ENCODE data around the gene NFYA. TPM values are rescaled to one million over a fixed set of nuclear protein-coding genes. Genes with fewer than 3 reads are reported as not detected.

Gene NFYA
- total RNA-seq, 1 donor from 2014 or later, result 18.8 TPM

DNA sequence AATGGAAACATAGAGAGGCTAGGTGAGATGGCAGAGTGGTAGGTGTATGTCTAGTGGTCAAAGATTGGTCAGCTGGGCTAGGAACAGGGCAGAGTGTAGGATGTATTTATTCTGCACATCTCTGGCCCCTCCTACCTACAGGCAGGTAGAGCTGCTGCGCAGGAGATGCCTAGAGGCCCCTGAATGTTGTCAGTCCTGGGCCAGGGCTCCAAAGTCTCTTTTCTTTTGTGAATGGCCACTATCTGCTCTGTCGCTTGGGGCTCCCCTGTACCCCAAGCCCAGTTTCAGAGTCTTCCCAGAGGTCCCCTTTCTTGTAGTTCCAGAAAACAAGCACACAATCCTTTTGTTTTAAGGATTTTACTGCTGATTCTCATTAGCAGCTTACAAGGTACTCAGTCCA is 25.5 kb upstream of the NFYA start:
- Mint-ChIP-seq H3K36me3 (ENCODE audit: low read depth) (no peaks in the 10 kb centered on the region), H3K4me3 (ENCODE audit: unreplicated experiment) (no peak overlapping the region), H3K9me3 (ENCODE audit: low read depth) (no peaks in the 10 kb centered on the region), H3K27me3 (ENCODE audit: low read depth) (peaks cover 5% of the 10 kb centered on the region), H3K27ac (ENCODE audit: unreplicated experiment) (no peak overlapping the region), H3K4me1 (ENCODE audit: low read depth) (peaks cover 21% of the 10 kb centered on the region)
- TF ChIP-seq, protein P1, sequence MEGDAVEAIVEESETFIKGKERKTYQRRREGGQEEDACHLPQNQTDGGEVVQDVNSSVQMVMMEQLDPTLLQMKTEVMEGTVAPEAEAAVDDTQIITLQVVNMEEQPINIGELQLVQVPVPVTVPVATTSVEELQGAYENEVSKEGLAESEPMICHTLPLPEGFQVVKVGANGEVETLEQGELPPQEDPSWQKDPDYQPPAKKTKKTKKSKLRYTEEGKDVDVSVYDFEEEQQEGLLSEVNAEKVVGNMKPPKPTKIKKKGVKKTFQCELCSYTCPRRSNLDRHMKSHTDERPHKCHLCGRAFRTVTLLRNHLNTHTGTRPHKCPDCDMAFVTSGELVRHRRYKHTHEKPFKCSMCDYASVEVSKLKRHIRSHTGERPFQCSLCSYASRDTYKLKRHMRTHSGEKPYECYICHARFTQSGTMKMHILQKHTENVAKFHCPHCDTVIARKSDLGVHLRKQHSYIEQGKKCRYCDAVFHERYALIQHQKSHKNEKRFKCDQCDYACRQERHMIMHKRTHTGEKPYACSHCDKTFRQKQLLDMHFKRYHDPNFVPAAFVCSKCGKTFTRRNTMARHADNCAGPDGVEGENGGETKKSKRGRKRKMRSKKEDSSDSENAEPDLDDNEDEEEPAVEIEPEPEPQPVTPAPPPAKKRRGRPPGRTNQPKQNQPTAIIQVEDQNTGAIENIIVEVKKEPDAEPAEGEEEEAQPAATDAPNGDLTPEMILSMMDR (IDR thresholded peaks at IDR 0.05), result no peak
- no peak for DNase-seq (ENCODE audit: low spot score)

DNA sequence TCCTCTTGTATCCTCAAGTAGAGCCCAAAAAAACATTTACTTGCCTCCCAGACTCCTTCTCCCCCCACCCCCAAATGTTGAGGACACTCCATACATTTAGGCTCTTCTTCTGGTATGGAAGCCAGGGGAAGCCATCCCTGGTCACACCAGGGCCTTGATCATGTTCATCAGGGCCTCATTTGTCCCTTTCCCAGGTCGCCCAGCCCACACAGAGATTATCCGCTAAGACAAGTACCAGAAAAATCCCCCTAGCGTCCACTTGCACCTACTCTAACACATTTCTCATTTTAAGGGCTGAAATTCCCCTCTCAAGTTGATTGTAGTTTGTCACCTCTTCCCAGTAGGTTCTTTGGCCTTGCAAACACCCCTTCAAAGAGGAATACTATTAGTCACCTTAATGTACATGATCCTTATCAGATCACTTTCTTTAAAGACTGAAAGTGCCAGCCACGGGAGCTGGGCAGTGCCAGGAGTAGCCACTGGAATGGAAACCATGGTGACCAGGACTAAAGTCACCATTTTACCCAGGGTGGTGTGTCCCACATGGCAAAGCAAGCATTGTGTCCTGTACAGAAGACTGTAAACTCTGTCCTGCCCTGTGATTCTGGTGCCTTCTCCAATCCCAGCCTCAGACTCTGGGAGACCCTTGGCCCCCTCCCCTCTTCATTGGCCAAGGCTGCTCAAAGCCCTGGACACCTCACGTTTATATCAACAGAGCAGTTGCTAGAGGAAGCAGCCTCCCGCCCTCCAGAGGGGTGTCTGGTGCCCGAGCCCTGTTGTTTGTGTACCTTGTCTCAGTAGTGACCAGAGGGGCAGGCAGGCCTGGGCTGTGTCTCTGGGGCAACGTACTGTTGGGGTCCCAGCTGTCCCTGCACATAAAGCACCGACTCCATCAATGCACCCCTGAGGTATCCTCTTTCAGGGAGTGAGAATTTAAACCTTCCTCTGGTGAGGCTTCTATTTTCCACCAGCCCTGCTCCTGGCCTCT is 24.7 kb upstream of the NFYA start:
- TF ChIP-seq, protein P1 (IDR thresholded peaks at IDR 0.05), result no peak
- Mint-ChIP-seq H3K4me3 (ENCODE audit: unreplicated experiment) (no peak overlapping the region), H3K27me3 (ENCODE audit: low read depth) (peaks cover 5% of the 10 kb centered on the region), H3K36me3 (ENCODE audit: low read depth) (no peaks in the 10 kb centered on the region), H3K9me3 (ENCODE audit: low read depth) (no peaks in the 10 kb centered on the region), H3K4me1 (ENCODE audit: low read depth) (peaks cover 21% of the 10 kb centered on the region), H3K27ac (ENCODE audit: unreplicated experiment) (no peak overlapping the region)
- no peak for DNase-seq (ENCODE audit: low spot score)

DNA sequence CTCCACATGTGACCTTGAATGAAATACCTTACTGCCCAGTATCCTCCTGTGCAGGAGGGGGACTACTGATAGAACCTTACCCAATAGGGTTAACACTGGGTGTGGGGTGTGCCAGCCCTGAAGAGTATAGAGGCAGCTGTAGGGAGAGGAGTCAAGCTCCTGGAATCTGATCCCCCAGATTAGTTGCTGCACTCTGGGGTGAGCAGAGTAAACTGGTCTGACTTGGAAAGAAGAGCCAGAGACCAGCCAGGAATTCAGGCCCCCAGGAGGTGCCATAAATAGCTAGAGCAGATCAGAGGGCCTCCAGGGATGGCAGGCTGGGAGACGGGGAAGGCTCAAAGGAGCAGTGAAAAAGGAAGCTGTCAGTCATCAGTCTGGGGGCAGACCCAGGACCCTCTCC is 23.3 kb upstream of the NFYA start:
- peaks cover 5% of the 10 kb centered on the region for H3K27me3 Mint-ChIP-seq (ENCODE audit: low read depth)
- H3K9me3 Mint-ChIP-seq (ENCODE audit: low read depth), result no peaks in the 10 kb centered on the region
- TF ChIP-seq, protein P1 (IDR thresholded peaks at IDR 0.05), result no peak
- H3K27ac Mint-ChIP-seq (ENCODE audit: unreplicated experiment), result peak overlapping the region; percentile 76
- no peak for DNase-seq (ENCODE audit: low spot score)
- no peak overlapping the region for H3K4me3 Mint-ChIP-seq (ENCODE audit: unreplicated experiment)
- H3K4me1 Mint-ChIP-seq (ENCODE audit: low read depth), result peaks cover 21% of the 10 kb centered on the region
- H3K36me3 Mint-ChIP-seq (ENCODE audit: low read depth), result no peaks in the 10 kb centered on the region

DNA sequence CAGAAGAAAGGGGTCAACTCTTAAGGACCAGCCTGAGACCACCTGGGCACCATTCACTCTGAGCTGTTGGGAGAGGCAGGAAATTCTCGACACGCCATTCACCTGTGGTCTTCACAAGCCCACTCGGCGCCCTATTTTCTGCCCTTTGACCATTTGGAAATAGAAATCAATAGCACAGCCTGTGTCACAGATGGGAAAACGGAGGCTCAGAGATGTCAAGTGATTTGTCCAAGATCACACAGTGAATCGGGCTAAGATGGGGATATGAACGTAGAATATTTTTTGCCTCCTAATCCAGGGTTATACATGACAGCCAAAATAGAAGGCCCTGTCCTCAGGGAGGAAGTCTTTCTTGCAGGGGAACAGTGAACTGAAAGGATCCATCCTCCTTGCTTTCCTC is 22.8 kb upstream of the NFYA start:
- no peaks in the 10 kb centered on the region for H3K36me3 Mint-ChIP-seq (ENCODE audit: low read depth)
- H3K4me1 Mint-ChIP-seq (ENCODE audit: low read depth), result peaks cover 24% of the 10 kb centered on the region
- DNase-seq (ENCODE audit: low spot score), result no peak
- H3K9me3 Mint-ChIP-seq (ENCODE audit: low read depth), result no peaks in the 10 kb centered on the region
- peaks cover 5% of the 10 kb centered on the region for H3K27me3 Mint-ChIP-seq (ENCODE audit: low read depth)
- TF ChIP-seq, protein P1 (IDR thresholded peaks at IDR 0.05), result no peak
- no peak overlapping the region for H3K27ac Mint-ChIP-seq (ENCODE audit: unreplicated experiment)
- H3K4me3 Mint-ChIP-seq (ENCODE audit: unreplicated experiment), result no peak overlapping the region

DNA sequence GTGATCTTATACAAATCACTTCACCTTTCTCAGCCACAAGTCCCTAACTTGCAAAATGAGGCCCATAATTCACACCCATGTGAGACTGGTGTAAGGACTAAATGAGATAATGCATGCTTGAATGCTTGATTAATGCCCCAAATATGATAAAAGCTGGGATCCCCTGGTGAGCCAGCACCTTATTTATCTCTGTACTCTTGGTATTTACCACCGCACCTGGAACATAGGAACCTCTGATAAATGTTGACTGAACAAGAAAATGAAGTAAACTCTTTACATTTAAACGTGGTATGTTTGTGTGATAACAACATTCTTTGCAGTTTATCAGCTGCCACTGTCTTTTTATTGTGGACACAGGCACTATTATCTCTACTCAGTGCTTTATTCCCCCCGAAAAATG is 22.2 kb upstream of the NFYA start:
- Mint-ChIP-seq H3K27me3 (ENCODE audit: low read depth) (peaks cover 5% of the 10 kb centered on the region), H3K4me3 (ENCODE audit: unreplicated experiment) (no peak overlapping the region), H3K27ac (ENCODE audit: unreplicated experiment) (no peak overlapping the region), H3K4me1 (ENCODE audit: low read depth) (peaks cover 30% of the 10 kb centered on the region), H3K36me3 (ENCODE audit: low read depth) (no peaks in the 10 kb centered on the region), H3K9me3 (ENCODE audit: low read depth) (no peaks in the 10 kb centered on the region)
- TF ChIP-seq, protein P1 (IDR thresholded peaks at IDR 0.05), result no peak
- no peak for DNase-seq (ENCODE audit: low spot score)

Data from chondrocyte (in vitro differentiated cells).